H4 (cell line): ENCODE measurements around the gene NT5DC3. TPM values are rescaled to one million over a fixed set of nuclear protein-coding genes. Genes with fewer than 3 reads are reported as not detected.

Experiments
- DNase-seq: peaks from one replicate; pipeline ENCODE4 v3.0.0-alpha.2; 2015; ENCODE audit warnings: low spot score
- total RNA-seq: library from RNA; depleted of rRNA; stranded (reverse); fragments of >200 nt; shearing (Covaris generic); gene quantifications from 2 replicates; pipeline ENCODE4 v1.2.3, GENCODE V29; 2014

The NT5DC3 gene
- total RNA-seq, 1 experiment from 2014 or later: 3.7 TPM

GRCh38 chr12:103833095-103833775 lies 7.8 kb downstream of the NT5DC3 start:
- DNase-seq: no peak

GRCh38 chr12:103832048-103832997 lies 8.7 kb downstream of the NT5DC3 start:
- no peak for DNase-seq

- no peak for DNase-seq
Measured at GRCh38 chr12:103830730-103831320, 10.2 kb downstream of the NT5DC3 start.

GRCh38 chr12:103830025-103830725 lies 10.9 kb downstream of the NT5DC3 start:
- DNase-seq: no peak

GRCh38 chr12:103829092-103829491 lies 11.9 kb downstream of the NT5DC3 start:
- no peak for DNase-seq

GRCh38 chr12:103827911-103828391 lies 13.1 kb downstream of the NT5DC3 start:
- DNase-seq: no peak

GRCh38 chr12:103824845-103825244 lies 16.2 kb downstream of the NT5DC3 start:
- DNase-seq: no peak

- no peak for DNase-seq
Measured at GRCh38 chr12:103824290-103824689, 16.7 kb downstream of the NT5DC3 start.

- DNase-seq: no peak
Measured at GRCh38 chr12:103823871-103824270, 17.2 kb downstream of the NT5DC3 start.

GRCh38 chr12:103821773-103822172 lies 19.3 kb downstream of the NT5DC3 start:
- DNase-seq: no peak

- no peak for DNase-seq
Measured at GRCh38 chr12:103820881-103821489, 20.0 kb downstream of the NT5DC3 start.

GRCh38 chr12:103820361-103820760 lies 20.7 kb downstream of the NT5DC3 start:
- no peak for DNase-seq

- no peak for DNase-seq
Measured at GRCh38 chr12:103819892-103820291, 21.1 kb downstream of the NT5DC3 start.

- no peak for DNase-seq
Measured at GRCh38 chr12:103819312-103819711, 21.7 kb downstream of the NT5DC3 start.

GRCh38 chr12:103817791-103818190 lies 23.2 kb downstream of the NT5DC3 start:
- no peak for DNase-seq

GRCh38 chr12:103816663-103817062 lies 24.4 kb downstream of the NT5DC3 start:
- no peak for DNase-seq

- no peak for DNase-seq
Measured at GRCh38 chr12:103814436-103814835, 26.6 kb downstream of the NT5DC3 start.

- no peak for DNase-seq
Measured at GRCh38 chr12:103813949-103814348, 27.1 kb downstream of the NT5DC3 start.

GRCh38 chr12:103813426-103813825 lies 27.6 kb downstream of the NT5DC3 start:
- no peak for DNase-seq

GRCh38 chr12:103812789-103813188 lies 28.2 kb downstream of the NT5DC3 start:
- DNase-seq: no peak

- no peak for DNase-seq
Measured at GRCh38 chr12:103811791-103812190, 29.2 kb downstream of the NT5DC3 start.
